ENCODE data around the gene HUS1.
"Not testable (repeated sequence)": the region's sequence is repeated elsewhere in the genome, so short reads cannot be mapped to it uniquely, and the experiment has no call there.

The HUS1 gene

DNA sequence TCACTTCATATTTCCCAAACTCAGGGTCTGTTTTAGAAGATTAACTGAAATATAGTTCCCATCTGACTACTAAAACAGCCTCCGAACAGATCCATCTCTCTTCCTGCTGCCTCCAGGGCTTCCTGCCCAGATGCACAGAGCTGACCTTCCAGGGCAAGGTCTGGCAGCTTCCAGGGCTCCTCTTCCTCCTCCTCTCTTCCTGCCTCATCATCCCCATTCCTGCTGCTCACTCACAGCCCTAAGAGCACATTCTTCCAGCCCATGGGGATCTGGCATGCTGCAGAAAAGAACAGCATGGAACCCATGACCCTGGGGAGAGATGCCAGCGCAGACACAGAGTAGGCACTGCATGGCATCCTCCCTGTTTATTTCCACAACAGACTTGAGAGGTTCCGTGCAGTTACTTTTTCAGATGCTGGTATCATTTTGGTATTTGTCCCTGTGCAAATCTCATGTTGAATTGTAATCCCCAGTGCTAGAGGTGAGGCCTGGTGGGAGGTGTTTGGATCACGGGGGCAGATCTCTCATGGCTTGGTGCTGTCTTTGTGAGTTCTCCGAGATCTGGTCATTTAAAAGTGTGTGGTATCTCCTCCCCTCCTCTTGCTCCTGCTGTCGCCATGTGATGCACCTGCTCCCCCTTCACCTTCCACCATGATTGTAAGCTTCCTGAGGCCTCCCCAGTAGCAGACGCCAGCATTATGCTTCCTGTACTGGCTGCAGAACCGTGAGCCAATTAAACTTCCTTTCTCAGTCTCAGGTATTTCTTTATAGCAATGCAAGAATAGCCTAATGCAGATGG is 35.5 kb downstream of the HUS1 start:
- no peak for DNase-seq

DNA sequence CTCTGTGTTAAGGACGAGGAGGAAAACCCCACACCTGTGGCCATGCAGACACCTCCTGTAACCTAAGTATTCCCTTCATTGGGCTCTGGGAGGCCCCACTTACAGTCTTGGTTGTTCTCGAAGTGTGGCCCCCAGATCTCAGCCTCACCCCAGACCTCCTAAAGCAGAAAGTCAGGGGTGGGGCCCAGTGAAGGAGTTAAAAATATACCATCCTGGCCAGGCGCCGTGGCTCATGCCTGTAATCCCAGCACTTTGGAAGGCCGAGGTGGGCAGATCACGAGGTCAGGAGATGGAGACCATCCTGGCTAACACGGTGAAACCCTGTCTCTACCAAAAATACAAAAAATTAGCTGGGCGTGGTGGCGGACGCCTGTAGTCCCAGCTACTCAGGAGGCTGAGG is 36.8 kb downstream of the HUS1 start:
- DNase-seq, result not testable (repeated sequence)

DNA sequence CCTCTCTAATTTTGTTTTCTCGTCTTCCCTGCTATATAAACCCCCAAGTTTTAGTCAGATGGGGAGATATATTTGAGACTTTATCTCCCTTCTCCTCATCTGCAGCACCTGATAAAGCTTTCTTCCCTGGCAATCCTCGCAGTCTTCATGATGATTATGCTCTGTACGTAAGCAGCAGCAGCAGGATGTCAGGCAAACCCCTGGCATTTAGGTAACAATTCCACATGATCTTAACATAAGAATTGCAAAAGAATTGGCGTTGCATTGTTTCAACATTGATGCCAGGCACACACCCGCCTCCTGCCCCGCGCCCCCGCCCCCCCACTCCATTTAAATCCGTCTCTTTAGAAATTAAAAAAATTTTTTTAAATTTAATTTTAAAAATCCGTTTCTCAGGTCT is 37.3 kb downstream of the HUS1 start:
- DNase-seq, result no peak

DNA sequence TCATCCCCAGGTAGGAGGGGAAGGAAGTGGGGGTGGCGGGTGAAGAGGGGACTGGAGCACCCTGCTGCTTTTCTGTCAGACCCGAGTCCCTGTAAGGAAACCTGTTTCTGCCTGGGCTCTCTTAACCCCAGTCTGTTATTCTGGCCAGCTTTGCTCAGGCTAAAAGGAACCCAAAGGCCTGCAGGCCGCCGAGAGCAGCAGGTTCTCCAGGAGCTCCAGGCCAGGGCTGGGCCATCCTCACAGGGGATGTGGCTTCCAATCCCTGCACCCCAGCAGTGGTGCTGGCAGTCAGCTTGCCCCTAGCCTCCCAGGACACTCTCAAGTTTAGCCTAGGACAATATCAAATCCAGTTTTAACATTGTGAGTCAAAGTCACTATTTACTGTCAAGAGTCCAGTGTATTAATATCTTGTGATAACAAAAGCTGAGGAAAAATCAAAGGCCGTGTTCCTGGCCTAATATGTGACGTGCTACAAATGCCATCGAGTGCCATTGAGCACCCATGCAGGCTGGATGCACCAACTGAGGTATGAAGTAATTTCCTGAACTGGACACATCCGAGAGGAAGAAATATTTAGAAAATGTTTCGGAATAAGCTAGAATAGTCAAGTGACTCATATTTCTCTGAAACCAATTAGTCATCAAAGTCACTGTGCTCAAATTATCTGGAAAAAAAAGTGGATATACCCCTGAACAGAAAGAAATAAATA is 38.1 kb downstream of the HUS1 start:
- no peak for DNase-seq

DNA sequence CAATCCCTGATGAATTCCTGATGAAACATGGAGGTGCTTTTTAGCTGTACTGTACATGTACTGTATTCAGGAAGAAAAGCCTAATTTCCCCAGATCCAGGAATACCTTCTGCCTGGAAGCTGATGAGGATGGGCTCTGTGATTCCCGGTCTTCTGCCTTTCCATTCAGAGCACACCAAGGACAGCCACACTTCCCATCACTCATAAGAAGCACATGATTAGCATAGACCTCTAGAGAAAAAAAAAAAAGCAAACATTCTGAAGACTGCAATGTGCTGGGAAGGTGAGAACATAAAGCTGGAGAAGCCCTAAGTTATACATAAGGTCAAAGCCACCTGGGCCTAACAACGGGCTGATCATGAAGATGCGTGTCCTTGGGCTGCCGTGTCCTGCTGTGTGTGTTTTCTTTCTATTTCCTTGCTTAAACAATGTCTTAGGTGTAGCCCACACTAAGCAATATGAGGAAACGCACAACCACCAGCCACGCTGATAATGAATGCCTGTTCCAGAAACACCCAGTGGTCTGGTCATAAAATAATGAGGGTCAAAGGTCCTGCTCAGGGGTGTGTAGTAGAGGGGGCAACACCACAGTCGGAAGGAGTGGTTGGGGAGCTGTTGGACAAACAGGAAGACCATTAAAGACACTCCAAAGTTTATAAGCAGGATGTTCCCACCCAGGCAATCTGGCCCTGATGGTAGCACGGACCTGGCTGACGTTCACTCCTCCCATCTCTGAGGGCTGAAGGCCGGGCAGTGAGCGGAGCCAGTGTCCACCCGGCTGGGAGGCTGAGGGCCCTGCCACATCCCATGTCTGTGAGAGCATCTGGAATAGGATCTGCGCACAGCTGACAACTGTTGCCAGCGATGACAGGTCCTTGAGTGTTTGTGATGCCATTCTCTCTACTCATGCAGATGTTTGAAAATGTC is 39.1 kb downstream of the HUS1 start:
- no peak for DNase-seq

DNA sequence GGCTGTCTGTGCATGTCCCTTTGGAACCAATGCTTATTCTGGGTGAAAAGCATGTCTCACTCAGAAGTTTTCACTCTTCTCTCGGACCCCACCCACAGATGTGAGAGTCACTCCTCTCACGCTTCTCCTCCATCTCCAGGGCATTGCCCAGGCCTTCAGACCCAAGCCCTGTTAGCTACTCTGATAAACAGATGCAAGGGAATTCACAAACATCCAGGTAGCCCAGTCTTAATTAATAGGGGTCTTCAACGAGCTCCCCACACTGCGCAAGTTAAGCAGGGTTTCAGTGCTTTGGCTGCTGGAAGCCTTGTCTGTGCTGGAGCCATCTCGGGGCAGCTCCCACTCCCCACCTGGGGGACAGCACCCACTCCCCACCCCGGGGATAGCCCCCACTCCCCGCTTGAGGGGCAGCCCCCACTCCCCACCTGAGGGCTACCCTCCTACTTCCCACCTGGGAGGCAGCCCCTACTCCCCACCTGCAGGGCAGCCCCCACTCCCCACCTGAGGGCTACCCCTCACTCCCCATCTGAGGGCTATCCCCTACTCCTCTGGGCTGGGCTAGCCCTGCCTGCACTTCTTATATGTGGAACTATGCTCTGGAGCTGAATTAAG is 39.9 kb downstream of the HUS1 start:
- no peak for DNase-seq

DNA sequence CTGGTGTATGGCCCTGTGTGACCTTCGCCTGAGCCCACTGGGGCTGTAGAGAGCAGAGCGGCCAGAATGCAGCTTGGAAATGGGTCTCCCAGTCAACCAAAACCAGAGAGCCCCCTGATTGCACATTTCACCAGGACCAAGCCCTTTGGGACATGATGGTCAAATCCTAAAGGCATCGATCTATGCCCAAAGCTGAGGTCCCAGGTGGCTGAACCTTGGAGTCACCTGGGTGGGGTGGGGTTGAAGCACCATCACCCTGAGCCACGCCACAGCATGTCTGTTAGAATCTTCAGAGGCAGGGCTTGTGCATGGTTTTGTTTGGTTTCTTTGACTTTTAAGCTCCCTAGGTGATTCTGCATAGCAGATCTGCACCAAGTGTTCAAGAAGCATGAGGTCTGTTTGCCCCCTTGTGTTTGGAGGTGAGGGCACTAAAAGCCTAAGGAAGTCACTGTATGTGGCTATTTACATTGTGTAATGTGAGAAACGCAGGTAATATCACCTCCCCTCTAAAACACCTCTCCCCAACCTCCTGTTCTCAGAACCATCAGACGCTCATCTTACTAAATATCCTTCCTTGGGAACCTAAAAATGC is 40.7 kb downstream of the HUS1 start:
- no peak for DNase-seq

DNA sequence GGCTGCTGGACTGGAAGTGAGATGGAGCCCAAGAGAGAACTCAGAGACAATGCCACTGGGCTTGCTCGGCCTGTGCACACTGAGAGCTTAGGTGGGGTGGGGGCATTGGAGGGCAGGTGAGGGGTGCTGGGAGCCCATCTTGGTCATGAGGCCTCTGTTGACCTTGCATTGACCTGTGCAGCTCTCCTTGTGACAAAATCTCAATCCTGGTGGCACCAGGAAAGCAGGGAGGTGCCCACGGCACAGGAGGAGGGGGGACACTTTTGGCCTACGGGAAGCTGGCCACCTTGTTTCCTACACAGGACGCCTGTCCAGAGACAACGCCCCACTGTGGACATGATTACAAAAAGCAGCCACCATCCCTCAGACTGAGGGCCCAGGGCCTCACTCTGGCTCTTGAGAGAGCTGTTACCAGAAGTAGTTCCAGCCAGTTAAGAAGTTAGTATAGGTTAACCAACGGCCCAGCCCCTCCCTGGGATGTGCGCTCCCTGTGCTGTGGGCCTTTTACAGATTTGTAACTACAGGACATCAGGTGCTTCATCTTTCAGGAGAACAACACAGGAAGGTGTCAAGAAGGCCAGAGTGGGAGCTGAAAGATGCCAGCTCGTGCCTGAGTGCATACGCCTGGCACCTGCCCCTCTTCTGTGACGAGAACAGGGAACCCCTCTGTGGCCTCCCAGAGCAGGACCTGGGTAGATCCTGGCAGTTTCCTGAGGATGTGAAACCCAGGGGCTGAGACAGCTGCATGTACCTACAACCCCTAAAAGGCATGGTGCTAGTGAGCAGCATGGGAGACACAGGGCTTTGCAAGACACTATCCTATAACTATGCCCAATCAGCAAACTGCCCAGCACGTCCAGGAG is 41.5 kb downstream of the HUS1 start:
- DNase-seq, result no peak

DNA sequence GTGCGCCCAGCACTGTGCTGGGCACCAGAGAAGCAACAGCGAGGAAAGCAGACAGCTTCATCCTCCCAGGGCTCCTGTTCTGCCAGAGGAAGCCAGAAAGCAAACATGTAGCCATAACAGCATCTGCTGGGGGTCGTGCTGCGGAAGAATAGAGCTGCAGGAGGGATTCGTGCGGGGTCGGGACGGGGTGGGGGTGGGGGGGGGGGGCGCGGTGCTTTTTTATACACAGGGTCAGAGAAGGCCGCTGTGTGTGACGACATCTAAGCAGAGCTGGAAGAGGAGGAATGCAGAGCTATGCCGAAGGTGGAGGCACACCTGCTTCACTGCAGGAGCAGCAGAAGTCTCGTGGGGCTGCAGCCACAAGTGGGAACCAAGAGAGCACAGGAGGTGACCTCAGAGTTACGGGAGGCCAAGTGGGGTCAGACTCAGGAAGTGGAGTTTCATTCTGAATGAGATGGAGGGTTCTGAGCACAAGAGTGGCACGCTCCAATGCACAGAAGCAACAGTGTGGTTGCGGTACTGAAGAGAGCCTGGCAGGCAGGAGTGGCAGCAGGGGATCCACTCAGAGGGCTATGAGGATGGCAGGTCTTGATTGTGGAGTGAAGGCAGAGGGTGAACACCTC is 42.2 kb downstream of the HUS1 start:
- DNase-seq, result no peak

DNA sequence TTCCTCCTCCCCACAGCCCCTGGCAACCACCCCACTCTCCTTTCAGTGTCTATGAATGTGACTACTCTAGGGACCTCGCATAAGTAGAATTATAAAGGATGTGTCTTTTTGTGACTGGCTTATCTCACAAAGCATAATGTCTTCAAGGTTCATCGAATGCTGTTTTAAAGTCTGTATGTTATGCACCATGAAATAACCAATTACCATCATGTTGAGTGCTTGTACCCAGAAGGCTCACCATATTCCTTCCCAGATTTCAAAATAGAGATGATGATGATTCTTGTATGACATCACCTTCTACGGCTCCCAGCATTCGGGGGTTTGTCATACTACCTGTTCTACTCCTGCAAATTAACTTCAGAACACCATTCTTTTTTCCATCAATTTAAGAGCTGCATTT is 43.1 kb downstream of the HUS1 start:
- DNase-seq, result no peak

DNA sequence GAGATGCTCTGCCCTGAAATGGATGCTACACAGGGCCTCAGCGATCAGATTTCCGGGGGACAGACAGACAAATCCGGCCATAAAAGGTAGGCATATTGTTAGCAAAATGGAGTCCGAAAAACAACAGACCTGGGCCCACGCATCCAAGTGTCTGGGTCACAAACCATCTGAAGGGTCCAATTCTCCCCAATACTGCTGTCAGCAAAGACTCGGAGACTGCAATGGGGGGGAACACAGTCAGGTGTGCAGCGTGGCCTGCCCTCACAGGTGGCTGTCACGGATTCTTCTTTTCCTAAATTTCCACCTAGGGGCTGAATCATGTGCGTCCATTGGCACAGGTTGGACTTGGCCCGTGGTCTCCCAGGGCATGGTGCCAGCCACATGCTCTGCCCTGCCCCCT is 44.1 kb downstream of the HUS1 start:
- no peak for DNase-seq

DNA sequence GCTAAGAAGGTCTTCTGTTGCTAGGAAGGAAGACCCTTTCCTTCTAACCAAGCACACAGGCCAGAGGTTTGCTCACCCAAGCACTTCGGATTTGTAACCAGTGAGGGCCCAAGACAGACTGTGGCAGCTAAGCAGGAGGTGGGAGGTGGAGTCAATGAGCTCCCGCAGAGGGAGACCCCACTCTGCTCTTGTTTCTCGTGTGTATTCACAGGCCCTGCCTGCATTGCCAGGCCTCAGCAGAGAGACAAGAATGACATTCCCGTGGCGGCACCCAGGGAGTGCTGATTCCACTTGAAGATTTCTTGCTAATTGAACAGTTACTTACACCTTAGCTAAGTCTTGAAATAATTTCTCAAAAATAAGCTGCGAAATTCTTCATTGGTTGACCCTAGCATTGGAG is 44.6 kb downstream of the HUS1 start:
- no peak for DNase-seq

DNA sequence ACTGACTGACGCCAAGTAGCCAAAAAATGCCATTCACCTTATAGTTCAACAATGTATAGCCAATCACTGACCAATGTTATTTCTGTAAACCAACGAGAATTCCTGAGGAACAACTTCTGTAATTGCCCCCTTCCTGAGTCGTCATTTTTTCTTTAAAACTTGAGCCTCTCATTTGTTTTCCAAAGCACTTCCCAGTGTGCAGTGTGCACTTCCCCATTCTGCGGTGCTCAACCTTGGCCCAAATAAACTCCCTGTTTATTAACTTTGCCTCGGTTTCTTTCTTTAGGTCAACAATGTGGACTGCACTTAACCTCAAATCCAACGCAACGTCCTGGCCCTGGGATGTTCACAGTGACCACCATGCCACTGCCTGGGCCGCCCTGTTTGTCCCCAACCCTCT is 46.2 kb downstream of the HUS1 start:
- no peak for DNase-seq

DNA sequence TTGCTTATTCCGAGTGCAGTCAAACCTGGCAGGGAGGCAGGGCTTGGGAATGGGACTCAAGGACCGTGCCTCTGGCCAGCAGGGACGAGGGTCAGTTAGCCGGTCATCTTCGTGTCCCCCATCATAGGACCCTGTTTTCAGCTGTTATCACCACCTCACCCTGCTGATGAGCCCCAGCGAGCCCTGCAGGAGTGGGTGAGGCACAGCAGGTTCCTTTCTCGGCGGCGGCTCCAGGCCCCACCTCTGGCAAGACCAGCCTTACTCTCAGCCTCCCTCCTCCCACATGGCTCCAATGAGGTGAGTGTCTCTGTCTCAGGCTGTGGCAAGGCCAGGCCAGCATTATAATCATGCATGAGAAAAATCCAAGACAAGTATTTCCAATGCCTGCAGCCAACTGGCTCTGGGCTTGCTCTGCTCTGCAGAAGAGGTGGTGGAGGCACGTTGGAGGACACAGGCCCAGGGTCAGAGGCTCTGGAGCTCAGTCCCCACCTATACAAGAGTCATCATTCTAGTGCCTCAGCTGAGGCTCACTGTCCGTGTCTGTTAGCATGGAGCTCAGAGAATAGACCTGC is 46.9 kb downstream of the HUS1 start:
- no peak for DNase-seq

DNA sequence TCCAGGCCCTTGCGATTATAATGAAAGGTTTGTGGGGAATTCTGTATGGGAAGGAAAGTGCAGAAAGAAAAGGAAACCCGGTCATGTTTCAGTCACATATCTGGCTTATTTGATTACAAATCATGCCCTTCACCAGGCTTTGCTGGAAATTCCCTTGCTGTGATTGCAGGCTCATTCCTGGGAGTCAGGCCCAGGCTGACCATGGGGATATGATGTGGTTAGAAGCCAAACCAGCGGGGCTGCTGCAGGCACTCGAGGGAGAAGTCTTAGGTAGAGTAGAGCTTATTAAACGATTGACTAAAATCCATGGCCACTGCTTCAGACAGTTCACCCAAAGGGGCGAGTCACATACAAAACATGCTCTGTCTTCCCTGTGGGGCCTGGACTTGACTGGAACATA is 47.4 kb downstream of the HUS1 start:
- DNase-seq, result no peak

DNA sequence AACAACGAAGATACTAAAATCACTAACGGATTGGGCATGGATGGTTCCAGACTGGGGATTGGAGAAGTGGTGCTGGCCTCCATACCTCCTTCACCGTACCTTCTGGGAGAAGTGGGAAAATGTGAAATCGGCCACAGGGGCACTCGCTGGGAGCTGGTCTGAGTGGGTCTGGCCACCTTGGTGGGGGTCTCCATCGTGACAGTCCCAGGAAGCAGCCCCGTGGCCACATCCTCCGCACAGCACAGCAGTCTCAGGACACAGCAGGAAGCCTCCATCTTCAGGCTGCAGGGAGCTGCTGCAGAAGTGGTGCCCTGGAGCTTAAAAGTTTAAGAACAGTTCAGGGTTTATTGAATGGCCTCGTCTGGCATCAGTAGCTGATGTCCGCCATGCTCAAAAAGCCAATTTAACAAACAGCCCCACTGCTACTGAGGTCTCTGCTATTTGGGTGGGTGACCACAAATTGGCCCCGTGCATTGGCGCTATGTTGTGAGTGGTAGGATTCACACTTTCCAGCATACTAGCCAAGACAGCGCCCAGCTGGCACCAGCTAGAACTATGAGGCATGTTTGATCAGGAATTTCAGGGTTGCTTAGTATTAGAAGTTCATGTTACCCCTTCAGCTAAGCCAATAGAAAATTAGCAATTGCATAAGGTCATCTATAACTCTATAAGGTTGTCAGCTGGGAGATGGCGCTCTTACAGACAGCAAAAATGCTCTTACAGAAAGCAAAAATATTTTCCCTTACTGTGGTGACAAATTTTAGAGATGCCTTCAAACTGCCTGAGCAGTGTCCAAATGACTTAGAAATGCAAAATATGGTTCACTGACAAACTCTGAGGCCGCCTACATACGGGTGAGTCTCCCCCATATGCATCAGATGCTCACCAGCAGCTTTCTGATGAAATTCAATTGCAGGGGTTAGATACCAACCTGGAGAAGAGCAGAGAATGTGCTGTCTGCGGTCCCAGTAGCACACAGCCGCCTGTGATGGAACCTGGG is 48.1 kb downstream of the HUS1 start:
- DNase-seq, result no peak

DNA sequence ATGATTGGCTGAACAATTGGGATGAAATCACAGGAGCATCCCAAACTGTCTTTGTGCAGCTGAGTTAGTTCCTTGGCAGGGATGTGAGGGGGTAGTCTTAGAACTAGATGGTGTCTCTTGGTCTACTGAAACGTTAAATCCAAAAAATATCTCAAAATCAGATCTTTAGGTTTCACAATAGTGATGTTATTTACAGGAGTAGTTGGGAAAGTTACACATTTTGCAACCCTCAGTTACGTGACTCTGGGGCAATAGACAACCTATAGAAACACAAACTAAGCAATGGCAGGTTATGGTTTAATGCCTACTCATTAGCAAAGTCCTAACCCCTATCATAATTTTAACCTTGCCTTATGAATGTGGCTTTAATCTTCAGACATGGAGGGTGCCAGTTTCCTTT is 55.1 kb downstream of the HUS1 start:
- DNase-seq, result no peak

DNA sequence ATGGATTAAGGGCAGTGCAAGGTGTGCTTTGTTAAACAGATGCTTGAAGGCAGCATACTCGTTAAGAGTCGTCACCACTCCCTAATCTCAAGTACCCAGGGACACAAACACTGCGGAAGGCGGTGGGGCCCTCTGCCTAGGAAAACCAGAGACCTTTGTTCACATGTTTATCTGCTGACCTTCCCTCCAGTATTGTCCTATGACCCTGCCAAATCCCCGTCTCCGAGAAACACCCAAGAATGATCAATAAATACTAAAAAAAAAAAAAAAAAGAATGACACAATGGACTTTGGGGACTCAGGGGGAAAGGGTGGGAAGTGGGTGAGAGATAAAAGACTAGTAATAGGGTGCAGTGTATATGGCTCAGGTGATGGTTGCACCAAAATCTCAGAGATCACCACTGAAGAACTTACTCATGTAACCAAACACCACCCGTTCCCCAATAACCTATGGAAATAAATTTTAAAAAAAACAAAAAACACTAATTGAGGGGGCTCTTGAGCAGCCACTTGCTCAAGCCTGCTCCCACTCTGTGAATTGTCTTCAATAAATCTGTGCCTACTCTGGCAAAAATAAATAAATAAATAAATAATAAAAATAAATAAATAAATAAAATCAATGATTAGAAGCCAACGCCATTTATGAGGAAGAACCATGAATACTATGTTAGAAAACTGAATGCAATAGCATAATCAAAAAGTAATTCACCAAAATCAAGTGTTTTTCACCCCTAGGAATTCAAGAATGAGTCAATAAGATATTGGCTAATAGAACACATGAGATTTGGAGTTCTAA is 56.1 kb downstream of the HUS1 start:
- DNase-seq, result not testable (repeated sequence)

DNA sequence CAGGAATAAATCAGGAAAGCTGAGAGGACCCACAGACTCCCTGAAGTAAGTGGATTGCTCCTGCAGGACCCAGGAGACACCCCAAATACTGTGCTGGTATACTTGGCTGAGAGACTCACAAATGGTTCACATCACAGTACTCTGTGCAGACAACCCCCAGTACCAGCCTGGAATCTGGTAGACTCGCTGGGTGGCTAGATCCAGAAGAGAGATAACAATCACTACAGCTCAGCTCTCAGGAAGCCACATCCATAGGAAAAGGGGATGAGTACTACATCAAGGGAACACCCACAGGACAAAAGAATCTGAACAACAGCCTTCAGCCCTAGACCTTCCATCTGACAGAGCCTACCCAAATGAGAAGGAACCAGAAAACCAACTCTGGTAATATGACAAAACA is 62.9 kb downstream of the HUS1 start:
- not testable (repeated sequence) for DNase-seq

Data from activated T-cell treated with anti-CD3 and anti-CD28 coated beads, Interleukin-2, amount 50 U/mL, for 1 hour (primary cell).